Hepatocyte (in vitro differentiated cells): Measurements from ENCODE around the gene RNF181. TPM values are rescaled to one million over a fixed set of nuclear protein-coding genes. Genes with fewer than 3 reads are reported as not detected.

Experiments used
- DNase-seq: peaks from one replicate; pipeline ENCODE4 v3.0.0-alpha.2; 2016; ENCODE audit warnings: low spot score
- H2AFZ ChIP-seq: fragments of 200-600 bp; sonication (generic); 2 replicates; pipeline ENCODE4 v1.6.0; 2016; ENCODE audit warnings: antibody characterized with exemption, mild to moderate bottlenecking
- H3K27ac ChIP-seq: fragments of 200-600 bp; sonication (generic); 2 replicates; pipeline ENCODE4 v1.5.1; 2016; ENCODE audit warnings: mild to moderate bottlenecking
- H3K27me3 ChIP-seq: fragments of 200-600 bp; sonication (generic); 2 replicates; pipeline ENCODE4 v1.6.1; 2016
- H3K36me3 ChIP-seq: fragments of 200-600 bp; sonication (generic); replicated peaks from 2 replicates; pipeline ENCODE4 v1.5.1; 2016; ENCODE audit warnings: low read depth; ENCODE audit not compliant: insufficient read depth
- H3K4me1 ChIP-seq: fragments of 200-600 bp; sonication (generic); 2 replicates; pipeline ENCODE4 v1.5.1; 2016; ENCODE audit warnings: mild to moderate bottlenecking, moderate library complexity; ENCODE audit not compliant: insufficient read depth
- H3K4me2 ChIP-seq: fragments of 200-600 bp; sonication (generic); 2 replicates; pipeline ENCODE4 v1.6.0; 2016
- H3K4me3 ChIP-seq: fragments of 200-600 bp; sonication (generic); 2 replicates; pipeline ENCODE4 v1.5.1; 2016; ENCODE audit warnings: mild to moderate bottlenecking
- H3K79me2 ChIP-seq: fragments of 200-600 bp; sonication (generic); 2 replicates; pipeline ENCODE4 v1.6.0; 2017; ENCODE audit warnings: mild to moderate bottlenecking
- H3K9me2 ChIP-seq: fragments of 200-600 bp; sonication (generic); replicated peaks from 2 replicates; pipeline ENCODE4 v1.6.0; 2017; ENCODE audit warnings: mild to moderate bottlenecking; ENCODE audit not compliant: insufficient read depth
- H3K9me3 ChIP-seq: fragments of 200-600 bp; sonication (generic); 2 replicates; pipeline ENCODE4 v1.5.1; 2016; ENCODE audit warnings: low read depth, mild to moderate bottlenecking
- H4K20me1 ChIP-seq: fragments of 200-600 bp; sonication (generic); 2 replicates; pipeline ENCODE4 v1.6.0; 2016; ENCODE audit warnings: mild to moderate bottlenecking; ENCODE audit not compliant: insufficient read depth, poor library complexity, severe bottlenecking
- CTCF ChIP-seq: fragments of 200-600 bp; sonication (generic); IDR thresholded peaks from 2 replicates; pipeline ENCODE4 v1.5.1; 2016; ENCODE audit warnings: antibody characterized with exemption, mild to moderate bottlenecking; ENCODE audit not compliant: poor library complexity
- EZH2 ChIP-seq: fragments of 200-600 bp; sonication (generic); IDR thresholded peaks from 2 replicates; pipeline ENCODE4 v1.6.1; 2016; ENCODE audit warnings: antibody characterized with exemption, mild to moderate bottlenecking, borderline replicate concordance
- EZH2phosphoT487 ChIP-seq: fragments of 200-600 bp; sonication (generic); IDR thresholded peaks from one replicate; pipeline ENCODE4 v1.6.1; 2018; ENCODE audit warnings: antibody characterized with exemption, mild to moderate bottlenecking, low read depth, moderate library complexity; ENCODE audit not compliant: unreplicated experiment, severe bottlenecking
- WGBS: methylation state at CpG from one replicate; pipeline ENCODE4 v1.1.6; 2016; ENCODE audit warnings: low lambda C conversion rate; ENCODE audit errors: missing lambda C conversion rate; 5-methylcytosine and 5-hydroxymethylcytosine counted together
- polyA plus RNA-seq: library from polyadenylated mRNA; unstranded; fragments of >200 nt; fragmentation: Nextera tagmentation; extraction: Ambion mirVana; gene quantifications from 2 replicates; pipeline ENCODE4 v1.2.1, GENCODE V29; 2016
- total RNA-seq: library from RNA; depleted of rRNA; stranded (reverse); fragments of >200 nt; gene quantifications from 2 replicates; pipeline ENCODE4 v1.2.3, GENCODE V29; 2014

RNF181 gene
- total and polyA plus RNA-seq, 2 experiments from 2014 or later = 159 to 250 TPM

DNA sequence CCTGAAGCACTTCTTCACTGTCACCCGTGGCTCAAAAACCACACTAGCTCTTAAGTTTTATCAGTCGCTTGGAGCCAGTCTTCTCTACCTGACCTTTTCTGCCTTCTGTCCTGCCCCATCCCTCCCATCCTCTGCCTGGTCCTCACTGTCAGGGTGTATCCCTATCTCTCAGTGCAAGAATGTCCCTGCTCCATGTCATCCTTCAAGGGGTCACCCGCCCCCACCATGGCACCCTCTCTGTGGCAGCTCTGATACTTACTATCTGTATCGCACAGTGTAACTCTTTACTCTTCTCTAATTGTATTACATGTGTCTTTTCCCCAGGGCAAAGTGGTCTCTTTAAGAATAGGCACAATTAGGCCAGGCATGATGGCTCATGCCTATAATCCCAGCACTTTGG, 6.9 kb upstream of the RNF181 start:
- H4K20me1 ChIP-seq = no peaks in the 10 kb centered on the region
- TF ChIP-seq EZH2 = no peak
- no peak for TF ChIP-seq EZH2phosphoT487
- no peak for TF ChIP-seq CTCF
- no peaks in the 10 kb centered on the region for H3K9me3 ChIP-seq
- 88% methylated on average over 4 of the region's 4 CpGs for WGBS
- no peaks in the 10 kb centered on the region for H3K27me3 ChIP-seq
- H3K27ac ChIP-seq = no peak overlapping the region
- no peak overlapping the region for H3K4me3 ChIP-seq
- H3K4me1 ChIP-seq = peaks cover 23% of the 10 kb centered on the region
- no peak overlapping the region for H2AFZ ChIP-seq
- no peak overlapping the region for H3K4me2 ChIP-seq
- H3K9me2 ChIP-seq = no peaks in the 10 kb centered on the region
- no peaks in the 10 kb centered on the region for H3K79me2 ChIP-seq
- DNase-seq = no peak
- H3K36me3 ChIP-seq = no peaks in the 10 kb centered on the region

GRCh38 chr2:85589181-85589580, 6.4 kb upstream of the RNF181 start:
- no peaks in the 10 kb centered on the region for H3K36me3 ChIP-seq
- no peak for TF ChIP-seq CTCF
- TF ChIP-seq EZH2 = no peak
- no peak for TF ChIP-seq EZH2phosphoT487
- no peaks in the 10 kb centered on the region for H3K9me3 ChIP-seq
- peaks cover 19% of the 10 kb centered on the region for H3K4me1 ChIP-seq
- no peaks in the 10 kb centered on the region for H3K79me2 ChIP-seq
- no peaks in the 10 kb centered on the region for H3K27me3 ChIP-seq
- DNase-seq = no peak
- no peak overlapping the region for H3K4me2 ChIP-seq
- no peaks in the 10 kb centered on the region for H4K20me1 ChIP-seq
- H3K27ac ChIP-seq = peak overlapping the region; percentile 79
- no peaks in the 10 kb centered on the region for H3K9me2 ChIP-seq
- no peak overlapping the region for H3K4me3 ChIP-seq
- 91% methylated on average over 4 of the region's 4 CpGs for WGBS
- no peak overlapping the region for H2AFZ ChIP-seq

DNA sequence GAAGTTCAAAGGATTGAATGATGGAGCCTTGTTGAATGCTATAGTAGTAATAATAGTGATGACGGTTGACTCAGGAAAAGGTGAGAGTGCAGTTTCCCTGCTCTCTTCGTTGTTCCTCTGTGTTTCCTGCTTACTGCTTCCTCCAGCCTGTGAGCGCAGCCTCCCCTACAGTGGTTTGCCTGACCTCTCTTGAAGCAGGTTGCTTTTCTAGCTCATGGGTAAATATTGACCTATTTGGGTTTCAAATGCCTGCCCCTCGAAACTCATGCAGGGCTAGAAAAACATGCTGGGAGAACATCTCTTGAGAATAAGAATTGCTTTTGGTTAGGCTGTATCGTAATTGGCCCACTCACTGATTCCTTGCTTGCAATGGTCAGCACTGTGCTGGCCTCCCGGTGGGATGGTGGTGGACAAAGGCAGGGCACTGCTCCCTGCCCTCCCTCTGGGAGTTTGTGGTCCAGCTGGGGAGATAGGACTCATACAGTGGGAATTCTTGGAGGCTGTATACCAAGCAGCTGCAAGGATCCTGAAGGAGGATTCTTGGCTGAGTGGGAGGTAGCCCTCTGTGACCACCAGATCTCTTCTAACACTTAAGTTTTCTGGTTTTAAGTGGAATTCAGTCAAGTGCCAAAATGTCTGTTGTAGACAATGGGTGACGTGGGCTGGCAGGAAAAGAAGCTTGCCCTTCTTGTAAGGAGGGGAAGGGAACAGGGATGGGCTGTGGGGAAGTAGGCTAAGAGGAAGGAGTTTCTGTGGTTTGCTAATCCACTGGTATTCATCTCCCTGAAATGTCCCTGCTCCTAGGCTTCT, 5.4 kb upstream of the RNF181 start:
- H3K9me2 ChIP-seq = no peaks in the 10 kb centered on the region
- H3K4me2 ChIP-seq = peak overlapping the region; percentile 16
- DNase-seq = no peak
- TF ChIP-seq EZH2phosphoT487 (no peak), EZH2 (no peak), CTCF (no peak)
- no peaks in the 10 kb centered on the region for H3K27me3 ChIP-seq
- no peaks in the 10 kb centered on the region for H3K36me3 ChIP-seq
- no peaks in the 10 kb centered on the region for H4K20me1 ChIP-seq
- no peak overlapping the region for H3K4me3 ChIP-seq
- peak overlapping the region; percentile 79 for H3K27ac ChIP-seq
- H3K79me2 ChIP-seq = no peaks in the 10 kb centered on the region
- no peaks in the 10 kb centered on the region for H3K9me3 ChIP-seq
- peaks cover 14% of the 10 kb centered on the region for H3K4me1 ChIP-seq
- 49% methylated on average over 7 of the region's 7 CpGs for WGBS
- H2AFZ ChIP-seq = no peak overlapping the region
